OCI-M1 (cell line): Measurements from ENCODE around the gene RCSD1.
"Not testable (repeated sequence)": the region's sequence is repeated elsewhere in the genome, so short reads cannot be mapped to it uniquely, and the experiment has no call there.

Source experiments
- DNase-seq: peaks from one replicate; lab custom pipeline; 2025; lab: John Stamatoyannopoulos, UW

RCSD1 gene

DNA sequence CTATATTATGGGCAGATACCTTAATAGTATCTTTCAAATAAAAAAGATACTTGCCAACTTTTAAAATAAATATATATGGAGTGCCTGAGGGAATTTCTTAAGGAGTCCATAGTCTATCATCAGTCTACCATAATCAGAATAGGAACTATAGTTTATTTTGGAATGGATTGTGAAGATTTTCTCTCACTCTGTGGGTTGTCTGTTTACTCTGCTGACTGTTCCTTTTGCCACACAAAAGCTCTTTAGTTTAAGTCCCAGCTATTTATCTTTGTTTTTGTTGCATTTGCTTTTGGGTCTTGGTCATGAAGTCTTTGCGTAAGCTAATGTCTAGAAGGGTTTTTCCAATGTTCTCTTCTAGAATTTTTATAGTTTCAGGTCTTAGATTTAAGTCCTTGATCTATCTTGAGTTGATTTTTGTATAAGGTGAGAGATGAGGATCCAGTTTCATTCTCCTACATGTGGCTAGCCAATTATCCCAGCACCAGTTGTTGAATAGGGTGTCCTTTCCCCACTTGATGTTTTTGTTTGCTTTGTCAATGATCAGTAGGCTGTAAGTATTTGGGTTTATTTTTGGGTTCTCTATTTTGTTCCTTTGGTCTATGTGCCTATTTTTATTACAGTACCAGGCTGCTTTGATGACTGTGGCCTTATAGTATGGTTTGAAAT, 112.5 kb downstream of the RCSD1 start:
- DNase-seq, result not testable (repeated sequence)

DNA sequence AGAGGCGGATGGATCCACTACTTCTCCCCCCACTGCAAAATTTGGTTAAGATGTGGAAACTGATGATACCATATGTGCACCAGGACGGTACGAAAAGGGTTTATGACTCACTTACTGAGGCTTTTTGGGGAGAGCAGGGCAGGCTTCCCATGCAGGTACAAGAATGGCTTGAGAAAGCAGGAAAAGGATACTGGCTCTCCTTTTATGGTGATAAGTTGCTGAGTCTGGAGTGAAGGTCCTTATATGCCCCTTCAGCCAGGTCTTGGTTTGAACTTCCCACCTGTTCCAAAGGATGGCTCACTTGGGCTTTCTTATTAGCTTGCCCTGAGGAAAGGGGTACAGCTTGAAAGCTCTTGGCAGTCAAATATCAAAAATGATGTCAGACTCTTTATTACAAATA, 114.9 kb downstream of the RCSD1 start:
- DNase-seq, result no peak

DNA sequence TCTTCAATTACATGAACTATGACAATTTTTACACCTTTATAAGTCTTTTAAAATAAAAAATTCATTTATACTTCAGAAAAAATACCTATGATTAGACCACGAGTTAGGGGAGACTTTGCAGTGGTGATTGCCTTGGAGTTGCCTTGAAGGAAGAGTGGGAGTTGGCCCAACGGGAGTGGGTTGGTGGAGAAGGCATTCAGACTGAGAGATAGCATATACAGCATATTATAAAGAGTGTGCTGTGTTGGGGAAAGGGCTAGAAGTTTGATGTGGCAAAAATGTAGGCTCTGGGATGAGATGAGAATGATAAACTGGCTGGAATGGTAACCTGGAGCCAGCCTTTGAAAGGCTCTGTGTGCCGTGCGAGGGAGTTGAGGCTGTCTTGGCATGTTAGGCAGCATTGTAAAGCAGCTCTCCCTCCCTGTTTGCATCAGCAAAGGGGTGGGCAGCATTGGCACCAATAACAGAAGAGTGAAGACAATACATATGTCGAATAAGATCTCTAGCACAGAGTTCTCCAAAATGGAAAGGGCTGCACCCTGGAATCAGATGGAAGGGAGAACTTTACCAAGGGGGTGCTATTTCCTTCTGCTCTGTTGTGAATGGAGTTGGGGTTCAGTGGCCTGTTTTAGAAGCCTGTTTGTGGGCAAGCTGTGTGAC, 116.1 kb downstream of the RCSD1 start:
- no peak for DNase-seq

DNA sequence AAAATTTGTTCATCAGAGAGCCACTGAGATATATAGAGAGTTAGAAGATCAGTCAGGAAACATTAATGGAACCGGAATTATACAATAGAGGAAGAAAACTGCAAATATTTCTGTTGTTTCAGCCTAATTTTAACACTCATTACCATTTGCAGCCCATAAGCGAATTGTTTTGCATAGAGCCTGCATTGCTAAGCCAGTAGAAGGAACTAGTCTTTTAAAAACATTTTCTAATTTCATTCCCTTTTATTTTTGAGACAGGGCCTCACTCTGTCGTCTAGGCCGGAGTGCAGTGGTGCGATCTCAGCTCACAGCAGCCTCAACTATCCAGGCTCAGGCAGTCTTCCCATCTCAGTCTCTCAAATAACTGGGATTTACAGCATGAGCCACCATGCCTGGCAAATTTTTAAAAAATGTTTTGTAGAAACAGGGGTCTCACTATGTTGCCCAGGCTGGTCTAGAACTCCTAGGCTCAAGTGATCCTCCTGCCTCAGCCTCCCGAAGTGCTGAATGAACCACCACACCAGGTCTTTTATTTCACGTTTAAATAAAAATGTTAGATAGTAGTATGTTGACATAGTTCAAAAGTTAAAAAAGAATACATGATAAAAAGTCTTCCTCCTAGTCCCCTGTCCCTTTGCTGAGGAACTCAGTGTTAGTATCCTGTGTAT, 117.1 kb downstream of the RCSD1 start:
- DNase-seq, result no peak

DNA sequence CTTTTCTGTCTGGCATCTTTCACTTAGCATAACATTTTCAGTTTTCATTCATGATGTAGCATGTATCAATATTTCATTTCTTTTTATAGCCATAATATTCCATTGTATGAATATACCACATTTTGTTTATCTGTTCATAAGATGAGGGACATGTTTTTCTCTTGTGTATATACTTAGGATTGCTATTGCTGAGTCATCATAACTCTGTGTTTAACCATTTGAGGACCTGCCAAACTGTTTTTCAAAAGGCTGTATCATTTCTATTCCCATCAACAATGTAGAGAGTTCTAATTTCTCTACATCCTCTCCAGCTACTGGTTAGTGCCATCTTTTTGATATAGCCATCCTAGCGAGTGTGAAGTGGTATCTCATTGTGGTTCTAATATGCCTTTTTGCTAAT, 118.0 kb downstream of the RCSD1 start:
- DNase-seq, result peak; percentile 68

DNA sequence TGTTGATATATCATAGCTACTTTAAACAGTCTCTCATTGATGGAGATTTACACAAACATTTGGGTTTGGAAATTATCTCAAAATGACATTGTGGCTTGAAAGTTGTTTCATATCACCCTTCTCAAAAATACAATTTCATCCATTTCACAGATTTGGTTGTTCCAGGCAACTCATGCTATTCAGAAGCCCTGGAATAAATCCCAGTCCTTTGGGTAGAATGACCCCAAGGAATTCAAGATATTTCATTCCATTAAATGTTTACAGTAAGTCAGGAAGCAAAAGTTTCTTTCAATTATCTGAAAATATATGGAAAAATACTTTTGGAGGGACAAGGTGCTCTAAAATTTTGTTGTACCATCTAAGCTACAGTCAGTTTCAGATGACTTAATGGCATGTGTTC, 118.9 kb downstream of the RCSD1 start:
- DNase-seq, result no peak

DNA sequence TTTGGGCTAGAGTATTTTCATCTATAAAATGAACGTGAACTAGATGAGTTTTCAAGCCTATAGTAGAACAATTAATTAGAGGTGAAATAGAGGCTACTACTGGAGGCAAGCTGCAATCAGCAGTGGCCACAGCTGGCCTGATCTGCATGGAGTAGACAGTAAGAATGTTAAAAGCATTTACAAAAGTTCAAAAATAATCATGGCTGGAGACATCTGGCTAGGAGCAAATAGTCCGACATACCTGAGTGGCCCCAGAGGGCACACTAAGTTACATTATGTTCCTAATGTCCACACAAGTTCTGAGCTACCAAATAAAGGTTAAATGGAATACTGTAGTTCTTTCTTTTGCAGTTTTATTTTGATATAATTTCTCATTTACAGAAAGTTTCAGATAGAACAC, 119.7 kb downstream of the RCSD1 start:
- no peak for DNase-seq

DNA sequence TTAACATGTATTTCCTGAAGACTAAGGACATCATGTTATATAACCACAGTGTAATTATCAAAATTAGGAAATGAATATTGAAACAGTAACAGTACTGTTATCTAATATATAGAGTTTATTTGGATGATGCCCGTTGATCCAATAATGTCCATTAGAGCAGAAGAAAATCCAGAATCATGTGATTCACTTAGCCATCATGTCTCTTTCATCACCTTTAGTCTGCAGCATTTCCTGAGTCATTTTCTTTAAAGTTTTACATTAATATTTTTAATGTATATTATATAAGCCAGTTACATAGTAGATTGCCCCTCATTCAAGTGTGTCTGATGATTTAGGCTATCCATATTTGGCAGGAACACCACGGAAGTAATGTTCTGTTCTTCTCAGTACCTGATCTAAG, 120.6 kb downstream of the RCSD1 start:
- DNase-seq, result no peak

DNA sequence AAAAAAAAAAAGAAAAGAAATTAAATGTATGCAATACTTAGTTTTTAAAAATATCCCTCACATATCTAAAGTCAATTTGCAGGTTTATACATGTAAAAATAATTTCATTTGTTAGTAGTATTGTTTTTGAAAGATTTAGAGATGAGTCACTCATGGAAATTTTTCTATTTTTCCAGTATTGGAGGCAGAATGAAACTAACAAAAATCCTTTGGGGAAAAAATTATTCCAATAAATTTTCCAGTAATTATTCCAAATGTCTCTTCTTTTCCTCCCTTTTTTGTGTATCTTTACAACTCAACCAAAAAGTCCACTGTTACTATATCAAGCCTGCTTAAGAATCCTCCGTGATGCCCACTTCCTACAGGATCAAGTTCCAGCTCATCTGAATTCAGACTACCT, 121.6 kb downstream of the RCSD1 start:
- DNase-seq, result no peak

DNA sequence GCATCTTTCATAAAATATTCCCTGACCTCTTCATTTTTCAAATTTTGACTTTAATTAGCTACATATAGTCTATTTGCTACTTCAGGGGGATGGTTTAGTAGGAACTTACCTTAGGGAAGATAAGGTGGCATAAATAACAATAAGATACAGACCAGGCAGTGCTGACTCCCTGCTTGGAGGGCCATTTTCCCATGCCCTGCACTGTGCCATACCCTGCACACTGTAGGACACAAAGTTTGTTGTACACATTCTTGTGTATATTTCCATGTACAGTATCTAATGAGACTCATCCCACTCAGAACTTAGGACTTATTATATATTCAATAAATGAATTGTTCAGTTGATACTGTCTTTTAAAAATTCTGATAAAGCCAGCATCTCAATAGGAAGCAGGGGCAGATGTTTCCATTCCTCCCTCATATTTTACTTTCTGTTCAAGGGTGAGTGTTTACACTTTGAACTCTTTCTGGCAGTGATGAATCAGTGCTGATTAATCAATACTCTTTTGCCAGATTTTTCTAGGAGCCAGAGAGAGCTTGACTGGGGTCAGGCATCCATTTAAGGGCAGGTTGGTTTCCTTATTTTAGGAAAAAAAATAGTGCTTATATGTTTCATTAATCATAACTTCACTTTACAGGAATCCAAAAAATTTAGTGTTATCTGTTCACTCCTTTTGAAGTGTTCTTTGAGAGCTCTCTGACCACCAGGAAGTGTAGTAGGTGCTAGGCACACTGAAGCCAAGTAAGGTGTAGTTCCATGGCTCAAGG, 122.4 kb downstream of the RCSD1 start:
- no peak for DNase-seq

DNA sequence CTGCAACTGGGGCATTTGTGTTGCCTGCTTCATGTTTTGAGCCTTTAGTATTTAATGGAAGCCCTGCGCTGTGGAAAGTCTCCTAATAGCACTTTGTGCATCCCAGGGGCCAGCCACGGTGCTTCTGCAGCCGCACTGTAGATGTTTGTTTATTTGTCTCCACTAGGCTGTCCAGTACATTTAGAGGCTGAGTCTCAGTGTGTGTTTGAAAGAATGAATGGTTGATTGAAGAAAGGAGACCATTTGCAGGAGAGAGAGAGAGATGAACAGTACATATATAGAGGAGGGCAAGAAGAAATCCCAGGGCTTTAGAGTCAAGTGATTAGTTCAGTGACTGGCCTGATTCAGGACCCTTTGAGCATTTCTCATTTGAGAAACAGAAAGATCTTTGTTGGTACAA, 125.6 kb downstream of the RCSD1 start:
- DNase-seq, result no peak
